GM12864 (cell line): ENCODE results near the gene CCBE1.

ENCODE experiments used
- DNase-seq: peaks from one replicate; pipeline ENCODE4 v3.0.0-alpha.2; 2011; ENCODE audit warnings: low read depth
- H3K4me3 ChIP-seq: 2 replicates; pipeline ENCODE4 v1.5.1; 2011; ENCODE audit warnings: mild to moderate bottlenecking, low read depth, low read length, control low read depth
- CTCF ChIP-seq: IDR thresholded peaks from 2 replicates; pipeline ENCODE4 v1.5.1; 2011; ENCODE audit warnings: low read depth, mild to moderate bottlenecking, moderate library complexity, low read length, control low read depth, inconsistent platforms; ENCODE audit errors: missing control alignments

CCBE1 gene

GRCh38 chr18:59428018-59428417 is 269.2 kb downstream of the CCBE1 start:
- H3K4me3 ChIP-seq: no peak overlapping the region
- DNase-seq: no peak
- no peak for TF ChIP-seq CTCF

GRCh38 chr18:59426855-59427254 is 270.4 kb downstream of the CCBE1 start:
- no peak for DNase-seq
- H3K4me3 ChIP-seq: no peak overlapping the region
- no peak for TF ChIP-seq CTCF

GRCh38 chr18:59423259-59423658 is 274.0 kb downstream of the CCBE1 start:
- no peak overlapping the region for H3K4me3 ChIP-seq
- TF ChIP-seq CTCF: no peak
- no peak for DNase-seq

GRCh38 chr18:59420244-59420643 is 277.0 kb downstream of the CCBE1 start:
- no peak for DNase-seq

GRCh38 chr18:59419386-59419785 is 277.8 kb downstream of the CCBE1 start:
- no peak overlapping the region for H3K4me3 ChIP-seq
- no peak for DNase-seq
- TF ChIP-seq CTCF: no peak

More at GRCh38 chr18:59420244-59420643, 277.0 kb downstream of the CCBE1 start:
- H3K4me3 ChIP-seq: no peak overlapping the region
- no peak for TF ChIP-seq CTCF

- DNase-seq: no peak
- no peak for TF ChIP-seq CTCF
- H3K4me3 ChIP-seq: no peak overlapping the region
Measured at GRCh38 chr18:59416818-59417217, 280.4 kb downstream of the CCBE1 start.

- H3K4me3 ChIP-seq: no peak overlapping the region
- DNase-seq: no peak
- no peak for TF ChIP-seq CTCF
Measured at GRCh38 chr18:59414111-59414653, 283.0 kb downstream of the CCBE1 start.
